Right cardiac atrium (tissue), 5 donors: ENCODE measurements around the gene GINS2. TPM values are rescaled to one million over a fixed set of nuclear protein-coding genes. Genes with fewer than 3 reads are reported as not detected.

Experiments
- ATAC-seq, 2 donors: fragments of 200-7000 bp; cut with Tn5 transposase; one replicate each; pipeline versions ENCODE4 v1.8.0 to v1.9.1; 2020; ENCODE audit warnings: moderate library complexity in 2 of 2, mild to moderate bottlenecking in 1 of 2
- DNase-seq, 3 donors: peaks; one replicate each; pipeline ENCODE4 v3.0.0-alpha.2; 2020
- H3K27ac ChIP-seq: one replicate; pipeline ENCODE4 v1.5.1; 2013; ENCODE audit warnings: mild to moderate bottlenecking, low read length, control low read depth, moderate library complexity
- H3K27me3 ChIP-seq: one replicate; pipeline ENCODE4 v1.6.1; 2013; ENCODE audit not compliant: control insufficient read depth, insufficient read depth
- H3K4me1 ChIP-seq: one replicate; pipeline ENCODE4 v1.6.1; 2013; ENCODE audit warnings: low read length; ENCODE audit not compliant: control insufficient read depth, insufficient read depth
- H3K4me3 ChIP-seq: one replicate; pipeline ENCODE4 v1.5.1; 2013; ENCODE audit warnings: low read length, control low read depth
- H3K9me3 ChIP-seq: one replicate; pipeline ENCODE4 v1.6.1; 2013; ENCODE audit warnings: low read length; ENCODE audit not compliant: control insufficient read depth
- WGBS: extraction: QIAGEN DNeasy Blood & Tissue Kit; methylation state at CpG from one replicate; pipeline ENCODE4 v1.1.7; 2013; 5-methylcytosine and 5-hydroxymethylcytosine counted together
- intact Hi-C, 4 donors: fragments of 100-400 bp; cut with DNase I; formaldehyde crosslinking; loops; one replicate each; pipeline versions ENCODE4 v1.11.0 to v1.14.0; 2022 to 2023
- polyA plus RNA-seq: library from polyadenylated mRNA; stranded (reverse); fragments of 200-250 nt; gene quantifications from one replicate; pipeline ENCODE4 v1.2.3, GENCODE V29; 2013
- total RNA-seq, 4 donors: library from RNA; stranded (reverse); fragmentation: NEBNext Ultra II Directional; extraction: Animal tissue kit (Norgen Biotek cat#: 25700); gene quantifications; one replicate each; pipeline ENCODE4 v1.2.1, GENCODE V29; 2021
- donor health status: healthy with polysubstance abuse.
- donor health status: DM: no; HTN: yes; CAD: no.
- donor health status: DM: no; HTN: no; CAD: no.
- donor health status: DM: no; HTN: yes; CAD: no; lungs with severe emphysema.
- donor health status: DM: yes; HTN: yes; CAD: no.

Gene GINS2
- total and polyA plus RNA-seq, 5 donors, result 0.23 to 1.1 (median 0.37) TPM

DNA sequence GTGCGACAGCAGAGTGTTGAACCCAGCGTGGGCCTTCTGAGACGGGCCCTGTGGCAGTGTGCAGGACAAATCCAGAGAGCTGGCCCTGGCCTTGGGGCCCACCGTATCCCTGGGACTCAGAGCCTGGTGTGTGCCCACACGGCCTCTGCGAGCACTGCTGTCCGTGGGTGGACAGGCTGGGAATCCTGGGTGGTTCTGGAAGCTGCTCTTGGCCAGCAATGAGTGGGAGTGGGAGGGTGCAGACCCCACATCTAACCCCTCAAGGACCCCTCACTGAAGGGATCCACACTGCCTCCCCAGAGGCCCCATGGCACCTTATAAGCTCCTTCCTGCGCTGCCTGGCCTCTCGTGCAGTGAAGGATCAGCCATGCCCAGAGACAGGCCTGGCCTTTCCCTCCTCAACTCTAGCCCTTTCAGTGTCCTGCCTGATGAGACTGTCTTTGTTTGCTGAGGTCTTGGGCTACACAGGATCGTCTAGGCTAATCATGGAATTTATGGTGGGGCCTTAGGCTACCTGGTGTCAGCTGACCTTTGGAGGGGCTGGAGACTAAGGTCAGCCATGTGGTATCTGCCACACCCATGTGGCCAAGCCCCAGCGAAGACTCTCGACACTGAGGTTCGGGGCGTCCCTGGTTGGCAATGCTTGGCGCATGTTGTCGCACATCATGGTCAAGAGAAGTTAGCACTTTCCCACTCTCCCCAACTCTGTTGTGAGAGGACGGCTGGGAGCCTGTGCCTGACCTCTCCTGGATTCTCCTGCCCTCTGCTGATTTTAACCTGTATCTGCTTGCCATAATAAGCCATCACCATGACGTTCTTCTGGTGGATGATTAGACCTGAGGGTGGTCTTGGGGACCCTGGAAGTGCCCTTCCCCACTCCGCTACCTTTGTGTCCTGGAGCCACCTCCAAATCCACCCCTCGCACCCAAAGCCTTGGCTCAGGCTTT, 16.4 kb upstream of the GINS2 start:
- H3K9me3 ChIP-seq, result no peaks in the 10 kb centered on the region
- no peak for DNase-seq
- ATAC-seq, result no peak
- intact Hi-C loops, result no loop called here
- no peaks in the 10 kb centered on the region for H3K4me1 ChIP-seq
- H3K4me3 ChIP-seq, result no peak overlapping the region
- WGBS, result 88% methylated on average over 20 of the region's 20 CpGs
- H3K27ac ChIP-seq, result no peak overlapping the region
- no peaks in the 10 kb centered on the region for H3K27me3 ChIP-seq

DNA sequence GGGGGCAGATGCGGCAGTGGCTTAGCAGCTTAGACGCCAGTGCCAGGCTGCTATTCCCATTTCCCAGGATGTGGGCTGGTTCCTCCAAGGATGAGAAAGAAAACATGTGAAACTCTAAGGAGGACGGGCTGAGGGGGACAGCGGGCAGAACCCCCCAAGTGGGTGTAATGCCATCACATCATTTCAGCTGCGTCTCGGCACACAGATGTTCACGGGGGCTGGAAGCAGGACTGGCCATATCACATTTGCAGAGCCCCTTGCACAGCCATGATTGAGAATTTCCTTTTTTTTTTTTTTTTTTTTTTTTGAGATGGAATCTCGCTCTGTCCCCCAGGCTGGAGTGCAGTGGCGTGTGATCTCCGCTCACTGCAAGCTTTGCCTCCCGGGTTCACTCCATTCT, 15.3 kb upstream of the GINS2 start:
- ATAC-seq, result no peak
- no peaks in the 10 kb centered on the region for H3K27me3 ChIP-seq
- no peak overlapping the region for H3K4me3 ChIP-seq
- WGBS, result 87% methylated on average over 11 of the region's 11 CpGs
- intact Hi-C loops, result no loop called here
- H3K27ac ChIP-seq, result no peak overlapping the region
- H3K9me3 ChIP-seq, result no peaks in the 10 kb centered on the region
- H3K4me1 ChIP-seq, result no peaks in the 10 kb centered on the region
- no peak for DNase-seq

DNA sequence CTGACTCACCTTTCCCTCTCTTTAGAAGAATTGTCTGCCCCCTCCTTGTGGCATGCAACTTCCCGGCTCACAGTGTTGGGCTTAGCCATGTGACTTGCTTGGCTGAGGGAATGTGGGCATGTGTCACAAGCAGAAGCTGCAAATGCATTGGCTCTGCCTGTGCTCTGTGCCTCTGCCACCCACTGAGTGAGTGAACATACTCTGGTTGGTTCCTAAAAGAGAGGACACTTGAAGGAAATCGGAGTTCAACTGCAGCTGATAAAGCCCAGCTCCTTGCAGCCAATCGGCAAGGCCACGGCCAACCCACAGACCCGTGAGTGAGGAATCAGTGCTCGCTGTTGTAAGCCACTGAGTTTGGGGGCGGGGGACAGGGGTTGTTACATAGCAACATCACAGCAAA, 10.9 kb upstream of the GINS2 start:
- H3K9me3 ChIP-seq, result no peaks in the 10 kb centered on the region
- DNase-seq, result peak in 1 of 3 donors; percentile 63
- no peaks in the 10 kb centered on the region for H3K4me1 ChIP-seq
- H3K27ac ChIP-seq, result no peak overlapping the region
- intact Hi-C loops, result no loop called here
- H3K27me3 ChIP-seq, result no peaks in the 10 kb centered on the region
- no peak overlapping the region for H3K4me3 ChIP-seq
- WGBS, result 30% methylated on average over 7 of the region's 7 CpGs
- peak; percentile 57 to 81 for ATAC-seq

DNA sequence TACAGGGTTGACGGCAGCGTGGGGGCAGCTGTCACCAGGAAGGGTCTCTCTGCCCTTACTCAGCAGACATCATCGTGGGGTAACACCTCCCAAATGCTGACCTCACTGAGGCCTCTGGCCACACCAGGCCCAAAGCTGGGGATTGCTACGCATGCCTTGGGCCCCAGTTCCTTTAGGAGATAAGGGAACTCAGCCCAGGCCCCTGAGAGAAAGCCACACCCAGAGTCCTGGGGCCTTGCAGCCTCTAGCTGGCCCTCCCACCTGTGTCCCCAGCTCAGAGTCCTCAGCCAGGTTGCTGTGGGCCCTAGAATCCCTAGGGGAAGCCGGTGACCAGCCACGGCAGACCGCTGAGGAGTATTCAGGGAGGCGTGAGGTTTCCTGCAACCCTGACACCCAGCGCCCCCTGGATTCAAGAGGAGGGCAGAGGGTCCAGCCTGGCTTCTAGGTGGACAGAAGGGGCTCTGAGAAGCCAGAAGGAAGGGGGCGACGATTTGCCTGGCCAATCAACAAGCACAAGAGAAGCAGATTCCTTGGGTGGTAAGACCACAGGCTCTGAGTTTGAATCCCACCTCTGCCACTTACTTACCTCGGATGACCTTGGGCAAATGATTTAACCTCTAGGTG, 10.3 kb upstream of the GINS2 start:
- ATAC-seq (no peak), DNase-seq (no peak)
- Histone ChIP-seq H3K4me3 (no peak overlapping the region), H3K27me3 (no peaks in the 10 kb centered on the region), H3K27ac (no peak overlapping the region), H3K9me3 (no peaks in the 10 kb centered on the region), H3K4me1 (no peaks in the 10 kb centered on the region)
- whole genome bisulfite sequencing, result 72% methylated on average over 12 of the region's 12 CpGs
- intact Hi-C loops, result no loop called here

DNA sequence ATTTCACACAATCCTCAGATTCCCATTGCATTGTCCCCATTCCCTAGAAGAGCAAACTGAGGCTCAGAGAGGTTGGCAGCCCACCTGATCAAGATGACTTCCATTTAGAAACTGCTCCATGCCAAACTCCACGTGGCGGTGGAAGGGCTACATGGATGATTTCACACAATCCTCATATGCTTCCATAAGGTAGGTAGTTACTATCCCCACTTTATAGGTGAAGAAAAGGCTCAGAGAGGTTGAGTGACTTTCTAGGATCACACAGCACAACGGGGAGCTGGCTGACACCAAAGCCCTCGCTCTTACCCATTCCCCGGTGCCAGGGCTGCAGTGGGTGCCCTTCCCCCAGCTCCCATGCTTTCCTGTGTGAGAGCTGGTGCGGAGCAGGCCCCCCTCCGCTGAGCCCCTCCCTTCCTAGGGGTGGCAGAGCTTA, 9.7 kb upstream of the GINS2 start:
- ATAC-seq (no peak), DNase-seq (no peak)
- Histone ChIP-seq H3K27me3 (no peaks in the 10 kb centered on the region), H3K27ac (no peak overlapping the region), H3K4me1 (no peaks in the 10 kb centered on the region), H3K9me3 (no peaks in the 10 kb centered on the region), H3K4me3 (no peak overlapping the region)
- 90% methylated on average over 7 of the region's 7 CpGs for WGBS
- intact Hi-C loops, result no loop called here

DNA sequence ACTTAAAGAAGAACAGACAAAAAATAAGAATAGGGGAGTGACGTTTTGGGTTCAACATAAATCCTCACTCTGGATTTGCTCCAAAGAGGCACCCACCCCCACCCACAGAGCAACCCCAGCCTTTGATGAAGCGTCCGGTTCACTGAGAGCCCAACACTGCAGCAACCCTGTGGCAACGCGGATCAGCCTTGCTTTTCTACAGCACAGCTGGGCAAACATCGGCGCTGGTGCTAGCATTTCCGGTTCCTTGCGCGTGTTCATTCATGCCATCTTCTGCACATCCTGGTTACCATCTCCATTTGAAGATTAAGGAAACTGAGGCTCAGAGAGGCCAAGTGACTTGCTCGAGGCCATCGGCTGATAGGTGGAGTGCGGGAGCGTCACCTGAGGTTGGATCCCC, 8.7 kb upstream of the GINS2 start:
- WGBS, result 82% methylated on average over 14 of the region's 14 CpGs
- ATAC-seq (no peak), DNase-seq (peak in 1 of 3 donors; percentile 22)
- Histone ChIP-seq H3K4me1 (no peaks in the 10 kb centered on the region), H3K9me3 (no peaks in the 10 kb centered on the region), H3K4me3 (no peak overlapping the region), H3K27ac (no peak overlapping the region), H3K27me3 (no peaks in the 10 kb centered on the region)
- intact Hi-C loops, result no loop called here

DNA sequence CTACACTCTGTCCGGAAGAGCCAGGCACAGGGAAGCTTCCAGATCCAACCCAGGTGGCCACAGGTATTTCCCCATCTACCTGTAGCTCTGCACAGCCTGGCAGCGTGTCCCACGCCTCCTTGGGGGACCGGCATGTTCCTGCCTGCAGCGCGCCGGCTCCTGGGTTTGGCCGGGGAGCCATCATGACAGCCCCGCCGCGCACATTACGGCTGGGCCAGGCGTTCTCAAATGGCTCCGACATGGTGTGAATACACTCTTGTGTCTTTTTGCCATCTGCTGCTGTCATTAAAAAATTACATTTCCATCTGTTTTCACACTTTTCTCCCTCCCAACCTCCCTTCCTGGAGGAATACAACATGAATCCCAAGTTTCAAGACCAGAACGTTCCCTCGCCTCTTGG, 8.0 kb upstream of the GINS2 start:
- intact Hi-C loops, result no loop called here
- Histone ChIP-seq H3K27ac (no peak overlapping the region), H3K9me3 (no peaks in the 10 kb centered on the region), H3K4me1 (no peaks in the 10 kb centered on the region), H3K4me3 (no peak overlapping the region), H3K27me3 (no peaks in the 10 kb centered on the region)
- ATAC-seq, result no peak
- peak in 1 of 3 donors; percentile 12 for DNase-seq
- 70% methylated on average over 16 of the region's 16 CpGs for WGBS

DNA sequence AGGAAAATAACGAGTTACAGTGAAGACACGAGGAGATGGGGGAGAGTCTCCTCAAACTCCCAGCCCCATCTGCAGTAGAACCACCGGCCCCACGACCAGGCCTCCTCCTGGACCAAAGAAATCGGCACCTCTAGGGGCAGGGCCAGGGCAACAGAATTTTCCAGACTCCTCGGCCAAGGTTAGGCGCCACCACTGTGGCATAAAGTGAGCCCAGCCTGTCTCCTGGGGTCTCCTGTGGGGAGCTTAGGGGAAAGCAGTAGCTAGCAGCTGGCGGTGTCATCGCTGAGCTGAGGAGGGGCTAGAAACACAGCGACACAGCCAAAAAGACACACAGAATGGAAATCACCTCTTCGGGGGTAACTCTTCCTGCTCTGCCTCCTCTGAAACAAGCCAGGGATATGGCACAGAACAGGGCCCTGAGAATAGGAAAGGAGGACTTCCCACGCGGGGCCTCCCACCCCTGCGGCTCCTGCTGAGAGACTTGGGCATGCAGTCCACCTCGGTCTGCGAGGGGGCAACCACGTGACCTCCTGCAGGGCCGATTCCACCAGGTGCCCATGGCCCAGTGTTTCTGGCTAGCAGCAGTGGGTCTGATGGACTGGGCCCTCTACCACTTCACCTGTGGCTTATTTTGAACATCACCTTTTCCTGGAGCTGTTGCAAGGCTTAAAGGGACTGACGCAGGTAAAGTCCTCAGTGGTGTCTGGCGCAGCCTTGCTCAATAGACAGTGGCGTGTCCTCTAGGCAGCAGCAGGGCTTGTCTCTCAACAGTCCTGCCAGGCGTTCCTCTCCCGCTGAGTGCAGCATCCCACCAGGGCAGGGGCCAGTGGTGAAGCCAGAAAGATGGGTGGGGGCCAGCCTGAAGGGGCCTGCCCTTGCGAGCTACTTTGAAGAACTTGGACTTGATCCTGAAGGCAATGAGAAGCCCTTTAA, 6.7 kb upstream of the GINS2 start:
- H3K27ac ChIP-seq, result no peak overlapping the region
- no peaks in the 10 kb centered on the region for H3K27me3 ChIP-seq
- ATAC-seq (no peak), DNase-seq (peak in 1 of 3 donors; percentile 48)
- intact Hi-C loops, result no loop called here
- H3K4me3 ChIP-seq, result no peak overlapping the region
- H3K9me3 ChIP-seq, result no peaks in the 10 kb centered on the region
- 75% methylated on average over 24 of the region's 24 CpGs for WGBS
- H3K4me1 ChIP-seq, result no peaks in the 10 kb centered on the region

DNA sequence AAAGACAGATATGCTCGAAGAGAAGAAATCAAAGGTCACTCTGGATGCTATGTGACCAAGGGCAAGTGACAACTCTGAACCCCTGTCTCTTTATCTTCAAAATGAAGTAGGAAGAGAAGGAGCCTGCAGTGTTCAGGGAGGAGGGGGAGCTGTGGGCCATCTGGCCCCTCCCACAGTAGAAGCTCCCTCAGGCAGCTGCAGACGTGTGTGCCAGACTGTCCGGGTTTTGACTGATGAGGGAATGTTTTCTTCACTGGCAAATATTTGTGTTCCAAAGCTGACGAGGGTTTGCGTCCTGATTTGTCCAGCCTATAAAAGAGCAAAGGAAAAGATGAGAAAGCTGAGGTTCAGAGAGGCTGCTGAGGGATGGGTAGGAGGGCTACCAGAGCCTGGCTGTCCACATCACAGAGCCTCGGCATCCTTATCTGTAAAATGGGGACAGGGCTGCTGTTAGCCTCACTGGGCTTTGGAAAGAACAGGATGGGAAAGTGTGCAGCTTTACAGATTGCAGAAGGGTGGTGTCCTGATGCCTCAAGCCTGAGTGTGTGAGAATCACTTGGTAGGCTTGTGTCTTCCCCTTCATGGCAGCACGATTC, 1.8 kb upstream of the GINS2 start:
- no peaks in the 10 kb centered on the region for H3K27me3 ChIP-seq
- DNase-seq (peak in 1 of 3 donors; percentile 41), ATAC-seq (no peak)
- WGBS, result 38% methylated on average over 7 of the region's 7 CpGs
- H3K4me3 ChIP-seq, result no peak overlapping the region
- no peaks in the 10 kb centered on the region for H3K9me3 ChIP-seq
- H3K4me1 ChIP-seq, result no peaks in the 10 kb centered on the region
- H3K27ac ChIP-seq, result no peak overlapping the region
- intact Hi-C loops, result no loop called here

DNA sequence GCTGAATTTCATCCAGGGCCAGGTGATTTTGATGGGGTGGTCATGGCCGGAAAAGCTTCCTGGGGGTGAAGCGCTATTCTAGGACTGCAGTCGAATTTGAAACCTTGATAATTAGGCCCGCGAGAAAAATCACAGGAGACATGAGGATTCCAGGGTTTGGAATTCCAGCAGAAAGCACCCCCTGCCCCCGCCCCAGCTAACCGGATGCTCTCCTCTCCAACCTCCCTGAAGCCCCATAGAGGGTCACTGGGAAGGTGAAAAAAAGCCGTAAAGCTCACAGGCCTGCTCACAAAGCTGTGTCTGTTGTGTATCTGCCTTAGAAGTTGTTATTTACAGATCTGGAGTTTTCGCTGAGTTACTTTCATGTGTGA, 1.2 kb upstream of the GINS2 start:
- ATAC-seq (no peak), DNase-seq (peak in 1 of 3 donors; percentile 19)
- 57% methylated on average over 9 of the region's 9 CpGs for WGBS
- intact Hi-C loops, result no loop called here
- H3K4me1 ChIP-seq, result no peaks in the 10 kb centered on the region
- no peak overlapping the region for H3K27ac ChIP-seq
- H3K4me3 ChIP-seq, result no peak overlapping the region
- no peaks in the 10 kb centered on the region for H3K27me3 ChIP-seq
- no peaks in the 10 kb centered on the region for H3K9me3 ChIP-seq
